HepG2 (cell line): Measurements from ENCODE around the gene CYP2W1. TPM values are rescaled to one million over a fixed set of nuclear protein-coding genes. Genes with fewer than 3 reads are reported as not detected.
A peak's percentile ranks its signal among the peaks of the same experiment; 100 is the strongest.

Experiments
- BHLHE40 ChIP-seq: IDR thresholded peaks from 2 replicates; pipeline ENCODE4 v1.6.1; 2011; ENCODE audit warnings: low read length, improper control_type of control experiment
- CBX5 ChIP-seq: sonication (generic); formaldehyde crosslinking; IDR thresholded peaks from 2 replicates; pipeline ENCODE4 v1.4.0; 2020; ENCODE audit warnings: missing genetic modification reagents, borderline replicate concordance
- CEBPB ChIP-seq: IDR thresholded peaks from 2 replicates; pipeline ENCODE4 v1.6.1; 2011; ENCODE audit warnings: low read depth, low read length, improper control_type of control experiment, borderline replicate concordance
- CHCHD3 ChIP-seq: sonication (generic); formaldehyde crosslinking; IDR thresholded peaks from 2 replicates; pipeline ENCODE4 v1.8.0; 2022; ENCODE audit warnings: mild to moderate bottlenecking, missing genetic modification reagents, moderate library complexity
- DPF2 ChIP-seq: sonication (generic); formaldehyde crosslinking; IDR thresholded peaks from 2 replicates; pipeline ENCODE4 v1.4.0; 2020; ENCODE audit warnings: mild to moderate bottlenecking, low read depth, missing genetic modification reagents, borderline replicate concordance
- FUBP1 ChIP-seq: sonication (generic); formaldehyde crosslinking; IDR thresholded peaks from 2 replicates; pipeline ENCODE4 v1.5.1; 2020; ENCODE audit warnings: missing genetic modification reagents, mild to moderate bottlenecking, borderline replicate concordance
- MATR3 ChIP-seq: sonication (generic); formaldehyde crosslinking; IDR thresholded peaks from 2 replicates; pipeline ENCODE4 v1.4.0; 2020; ENCODE audit warnings: missing genetic modification reagents
- NCOR1 ChIP-seq: fragments of 200-600 bp; sonication (generic); IDR thresholded peaks from 2 replicates; pipeline ENCODE4 v1.7.0; 2017; ENCODE audit warnings: antibody characterized with exemption, low read length, borderline replicate concordance
- SMAD9 ChIP-seq: sonication (generic); formaldehyde crosslinking; IDR thresholded peaks from 2 replicates; pipeline ENCODE4 v1.5.1; 2020; ENCODE audit warnings: mild to moderate bottlenecking, missing genetic modification reagents
- SP5 ChIP-seq: IDR thresholded peaks from 2 replicates; pipeline ENCODE4 v1.6.1; 2016; ENCODE audit warnings: low read depth, borderline replicate concordance
- ZBTB8A ChIP-seq: sonication (generic); formaldehyde crosslinking; IDR thresholded peaks from 2 replicates; pipeline ENCODE4 v1.4.0; 2020; ENCODE audit warnings: mild to moderate bottlenecking, low read depth, missing genetic modification reagents, borderline replicate concordance
- ZNF207 ChIP-seq: fragments of 450-650 bp; IDR thresholded peaks from 2 replicates; pipeline ENCODE4 v1.6.1; 2016; ENCODE audit warnings: antibody characterized with exemption, borderline replicate concordance
- ZNF281 ChIP-seq: sonication (generic); formaldehyde crosslinking; IDR thresholded peaks from 2 replicates; pipeline ENCODE4 v1.4.0; 2020; ENCODE audit warnings: missing genetic modification reagents, borderline replicate concordance
- ZNF335 ChIP-seq: sonication (generic); formaldehyde crosslinking; IDR thresholded peaks from 2 replicates; pipeline ENCODE4 v1.4.0; 2020; ENCODE audit warnings: missing genetic modification reagents
- ZNF564 ChIP-seq: sonication (generic); formaldehyde crosslinking; IDR thresholded peaks from 2 replicates; pipeline ENCODE4 v1.8.1; 2023; ENCODE audit warnings: mild to moderate bottlenecking, missing genetic modification reagents
- ZNF605 ChIP-seq: sonication (generic); formaldehyde crosslinking; IDR thresholded peaks from 2 replicates; pipeline ENCODE4 v1.8.0; 2022; ENCODE audit warnings: mild to moderate bottlenecking, missing genetic modification reagents
- ZNF607 ChIP-seq: sonication (generic); formaldehyde crosslinking; IDR thresholded peaks from 2 replicates; pipeline ENCODE4 v1.5.1; 2020; ENCODE audit warnings: missing genetic modification reagents, mild to moderate bottlenecking, borderline replicate concordance
- polyA plus RNA-seq, 8 experiments: library from polyadenylated mRNA; depleted of rRNA in 3 of 8; stranded (reverse) in 7 of 8; unstranded in 1 of 8; fragments of >200 nt; fragmentation: Illumina TruSeq in 4 of 8; extraction: Trizol in 4 of 8; gene quantifications; 2 replicates each; pipeline versions ENCODE4 v1.2.1 to v1.2.3, GENCODE V29; 2011 to 2016; ENCODE audit warnings: low read depth in 4 of 8, missing spikeins in 1 of 8, mixed read lengths in 1 of 8; ENCODE audit not compliant: insufficient read depth in 1 of 8
- total RNA-seq, 5 experiments: library from RNA; depleted of rRNA; stranded (reverse); fragments of >200 nt; fragmentation: Illumina TruSeq; extraction: Trizol; gene quantifications; 2 replicates each; pipeline ENCODE4 v1.2.3, GENCODE V29; 2016; ENCODE audit warnings: low read depth in 1 of 5
- TF ChIP-seq, protein P1 (sequence below): IDR thresholded peaks from 2 replicates; pipeline ENCODE4 v1.6.1; 2016; ENCODE audit warnings: low read depth
- TF ChIP-seq, protein P2 (sequence below): sonication (generic); formaldehyde crosslinking; IDR thresholded peaks from 2 replicates; pipeline ENCODE4 v1.4.0; 2020; ENCODE audit warnings: low read depth, mild to moderate bottlenecking, missing genetic modification reagents
- TF ChIP-seq, protein P3 (sequence below): sonication (generic); formaldehyde crosslinking; IDR thresholded peaks from 2 replicates; pipeline ENCODE4 v1.4.0; 2020; ENCODE audit warnings: low read depth, mild to moderate bottlenecking, missing genetic modification reagents

The CYP2W1 gene
- total and polyA plus RNA-seq, 2 of the 13 experiments (the other 11 are each of a cell fraction or from before 2014, with no cell fraction given): 19.5 to 31.7 TPM

DNA sequence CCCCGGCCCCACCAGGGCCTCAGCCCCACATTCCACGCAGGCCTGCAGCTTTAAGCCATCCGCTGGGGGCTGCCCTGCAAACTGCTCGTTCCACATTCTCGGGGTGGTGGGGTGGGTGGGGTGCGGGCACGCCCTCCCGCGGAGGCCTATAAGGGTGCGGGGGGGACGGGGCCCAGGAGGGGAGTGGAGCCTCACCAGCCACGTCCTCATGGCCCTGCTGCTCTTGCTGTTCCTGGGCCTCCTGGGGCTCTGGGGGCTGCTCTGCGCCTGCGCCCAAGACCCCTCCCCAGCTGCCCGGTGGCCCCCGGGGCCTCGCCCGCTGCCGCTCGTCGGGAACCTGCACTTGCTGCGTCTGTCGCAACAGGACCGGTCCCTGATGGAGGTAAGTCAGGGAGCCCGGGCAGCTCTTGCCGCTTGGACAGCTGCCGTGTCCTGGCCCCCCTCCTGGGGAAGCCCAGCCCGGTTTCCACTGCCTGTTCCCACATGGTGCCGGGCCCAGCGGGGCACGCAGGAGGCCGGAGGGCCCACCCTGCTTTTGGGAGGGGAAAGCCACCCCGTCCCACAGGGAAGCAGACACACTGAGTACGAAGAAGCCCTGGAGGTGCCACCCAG, at the start of gene CYP2W1 (continued):
- TF ChIP-seq MATR3 (CRISPR knock-in tag) (no peak), ZNF607 (CRISPR knock-in tag) (peak; percentile 86), CEBPB (peak; percentile 76), FUBP1 (CRISPR knock-in tag) (no peak), ZBTB8A (CRISPR knock-in tag) (0 out of 2 replicates have a peak, but pooled peaks have one; percentile 24), ZNF281 (peak; percentile 13; the same call in 1 of the 2 replicates), BHLHE40 (no peak), ZNF335 (CRISPR knock-in tag) (no peak), SMAD9 (CRISPR knock-in tag) (no peak), CHCHD3 (peak; percentile 41; the same call in 1 of the 2 replicates), ZNF564 (CRISPR knock-in tag) (peak; percentile 82; the same call in 1 of the 2 replicates), CBX5 (CRISPR knock-in tag) (no peak), NCOR1 (no peak), ZNF605 (CRISPR knock-in tag) (peak; percentile 59), SP5 (CRISPR knock-in tag) (no peak), ZNF207 (no peak), DPF2 (CRISPR knock-in tag) (no peak)
- TF ChIP-seq, protein P1, sequence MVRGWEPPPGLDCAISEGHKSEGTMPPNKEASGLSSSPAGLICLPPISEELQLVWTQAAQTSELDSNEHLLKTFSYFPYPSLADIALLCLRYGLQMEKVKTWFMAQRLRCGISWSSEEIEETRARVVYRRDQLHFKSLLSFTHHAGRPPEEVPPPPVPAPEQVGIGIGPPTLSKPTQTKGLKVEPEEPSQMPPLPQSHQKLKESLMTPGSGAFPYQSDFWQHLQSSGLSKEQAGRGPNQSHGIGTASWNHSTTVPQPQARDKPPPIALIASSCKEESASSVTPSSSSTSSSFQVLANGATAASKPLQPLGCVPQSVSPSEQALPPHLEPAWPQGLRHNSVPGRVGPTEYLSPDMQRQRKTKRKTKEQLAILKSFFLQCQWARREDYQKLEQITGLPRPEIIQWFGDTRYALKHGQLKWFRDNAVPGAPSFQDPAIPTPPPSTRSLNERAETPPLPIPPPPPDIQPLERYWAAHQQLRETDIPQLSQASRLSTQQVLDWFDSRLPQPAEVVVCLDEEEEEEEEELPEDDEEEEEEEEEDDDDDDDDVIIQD (CRISPR knock-in tag): no peak
- TF ChIP-seq, protein P2, sequence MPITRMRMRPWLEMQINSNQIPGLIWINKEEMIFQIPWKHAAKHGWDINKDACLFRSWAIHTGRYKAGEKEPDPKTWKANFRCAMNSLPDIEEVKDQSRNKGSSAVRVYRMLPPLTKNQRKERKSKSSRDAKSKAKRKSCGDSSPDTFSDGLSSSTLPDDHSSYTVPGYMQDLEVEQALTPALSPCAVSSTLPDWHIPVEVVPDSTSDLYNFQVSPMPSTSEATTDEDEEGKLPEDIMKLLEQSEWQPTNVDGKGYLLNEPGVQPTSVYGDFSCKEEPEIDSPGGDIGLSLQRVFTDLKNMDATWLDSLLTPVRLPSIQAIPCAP (CRISPR knock-in tag): no peak
- TF ChIP-seq, protein P3, sequence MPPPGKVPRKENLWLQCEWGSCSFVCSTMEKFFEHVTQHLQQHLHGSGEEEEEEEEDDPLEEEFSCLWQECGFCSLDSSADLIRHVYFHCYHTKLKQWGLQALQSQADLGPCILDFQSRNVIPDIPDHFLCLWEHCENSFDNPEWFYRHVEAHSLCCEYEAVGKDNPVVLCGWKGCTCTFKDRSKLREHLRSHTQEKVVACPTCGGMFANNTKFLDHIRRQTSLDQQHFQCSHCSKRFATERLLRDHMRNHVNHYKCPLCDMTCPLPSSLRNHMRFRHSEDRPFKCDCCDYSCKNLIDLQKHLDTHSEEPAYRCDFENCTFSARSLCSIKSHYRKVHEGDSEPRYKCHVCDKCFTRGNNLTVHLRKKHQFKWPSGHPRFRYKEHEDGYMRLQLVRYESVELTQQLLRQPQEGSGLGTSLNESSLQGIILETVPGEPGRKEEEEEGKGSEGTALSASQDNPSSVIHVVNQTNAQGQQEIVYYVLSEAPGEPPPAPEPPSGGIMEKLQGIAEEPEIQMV: no peak
